Measurements from ENCODE around the gene ACOX1.
A peak's percentile ranks its signal among the peaks of the same experiment; 100 is the strongest.

ACOX1 gene

GRCh38 chr17:76008208-76008607 is 29.2 kb upstream of the ACOX1 start:
- DNase-seq, result no peak

- DNase-seq, result no peak
Observed at GRCh38 chr17:76007850-76008165, 28.8 kb upstream of the ACOX1 start.

- DNase-seq, result no peak
Observed at GRCh38 chr17:76007131-76007849, 28.3 kb upstream of the ACOX1 start.

- DNase-seq, result peak; percentile 63
Observed at GRCh38 chr17:76005263-76006149, 26.5 kb upstream of the ACOX1 start.

GRCh38 chr17:76004750-76005262 is 25.8 kb upstream of the ACOX1 start:
- no peak for DNase-seq

GRCh38 chr17:76003915-76004314 is 24.9 kb upstream of the ACOX1 start:
- DNase-seq, result no peak

- DNase-seq, result no peak
Observed at GRCh38 chr17:76002100-76002499, 23.1 kb upstream of the ACOX1 start.

GRCh38 chr17:76000755-76001521 is 22.0 kb upstream of the ACOX1 start, which contains the start of gene CDK3:
TSS of gene CDK3 (plus strand) at chr17:76000855. CDS start at chr17:76001426, 571 bp downstream.
- DNase-seq, result no peak

- DNase-seq, result peak; percentile 43
Observed at GRCh38 chr17:76000016-76000754, 21.2 kb upstream of the ACOX1 start.

- DNase-seq, result peak; percentile 50
Observed at GRCh38 chr17:75998327-75998795, 19.4 kb upstream of the ACOX1 start.

- DNase-seq, result peak; percentile 81
Observed at GRCh38 chr17:75996665-75997590, 18.0 kb upstream of the ACOX1 start.

GRCh38 chr17:75995385-75995925 is 16.5 kb upstream of the ACOX1 start:
- DNase-seq, result no peak

GRCh38 chr17:75994802-75995370 is 15.9 kb upstream of the ACOX1 start:
- DNase-seq, result no peak

GRCh38 chr17:75991396-75991795 is 12.4 kb upstream of the ACOX1 start:
- no peak for DNase-seq

- DNase-seq, result no peak
Observed at GRCh38 chr17:75987041-75987440, 8.1 kb upstream of the ACOX1 start.

GRCh38 chr17:75985986-75986385 is 7.0 kb upstream of the ACOX1 start:
- no peak for DNase-seq

- DNase-seq, result no peak
Observed at GRCh38 chr17:75983501-75984181, 4.7 kb upstream of the ACOX1 start.

- DNase-seq, result no peak
Observed at GRCh38 chr17:75981019-75981615, 2.2 kb upstream of the ACOX1 start.
